SKM-1 treated with dmso at 0.1 percent for 144 hours (cell line): ENCODE measurements around the gene TRAF3IP1.
"Not testable (repeated sequence)": the region's sequence is repeated elsewhere in the genome, so short reads cannot be mapped to it uniquely, and the experiment has no call there.

Experiments
- DNase-seq: peaks from one replicate; lab custom pipeline; 2025; ENCODE audit not compliant: unreplicated experiment; lab: John Stamatoyannopoulos, UW

Gene TRAF3IP1

DNA sequence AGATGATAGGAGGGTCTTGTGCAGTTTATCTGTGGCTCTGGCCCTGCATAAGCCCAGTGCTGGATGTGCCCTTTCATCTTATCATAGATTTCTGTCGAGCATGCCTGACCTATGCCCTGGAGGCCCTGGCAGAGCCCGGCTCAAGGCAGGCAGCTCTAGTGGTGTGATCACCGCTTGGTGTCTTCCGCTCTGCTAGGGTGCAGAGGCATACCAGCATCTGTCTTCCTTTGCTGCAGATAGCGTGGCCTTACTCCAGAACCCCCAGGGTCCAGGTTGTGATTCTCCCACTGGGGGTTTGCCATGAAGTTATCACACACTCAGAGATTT lies 13.7 kb upstream of the TRAF3IP1 start:
- no peak for DNase-seq

GRCh38 chr2:238308177-238308576 lies 12.1 kb upstream of the TRAF3IP1 start:
- no peak for DNase-seq

GRCh38 chr2:238310721-238311120 lies 9.6 kb upstream of the TRAF3IP1 start:
- DNase-seq: not testable (repeated sequence)

DNA sequence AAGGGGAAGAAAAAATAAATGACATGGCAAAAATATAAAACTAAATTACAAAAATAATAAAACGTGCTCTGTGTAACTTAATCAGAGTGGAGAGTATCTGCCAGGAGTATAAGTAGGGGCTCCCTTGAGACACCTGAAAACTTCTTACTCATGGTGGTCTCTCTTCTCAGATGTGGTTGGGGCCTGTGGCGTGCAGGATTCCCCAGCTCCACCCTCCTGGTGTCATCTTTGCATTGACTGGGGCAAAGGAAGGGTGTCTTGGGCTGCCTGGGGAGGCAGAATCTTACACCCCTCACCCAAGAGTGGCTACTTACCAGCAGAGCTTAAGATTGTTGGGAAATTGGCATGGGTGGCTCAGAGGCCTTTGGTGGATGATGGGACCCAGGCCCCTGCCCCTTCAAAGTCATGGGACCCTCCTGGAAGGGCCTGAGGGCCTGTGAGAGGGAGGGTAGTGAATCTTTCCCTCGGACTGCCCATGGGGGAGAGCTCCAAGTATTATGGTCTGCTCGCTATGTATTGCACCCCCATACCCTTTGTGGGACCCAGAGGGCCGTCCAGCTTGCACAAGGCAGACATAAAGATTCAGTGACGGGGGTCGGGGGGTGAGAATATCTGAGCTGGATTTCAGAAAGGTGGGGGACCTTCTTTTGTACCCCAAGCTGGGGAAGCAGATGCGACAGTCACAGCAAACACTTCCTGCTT lies 6.9 kb upstream of the TRAF3IP1 start:
- no peak for DNase-seq

DNA sequence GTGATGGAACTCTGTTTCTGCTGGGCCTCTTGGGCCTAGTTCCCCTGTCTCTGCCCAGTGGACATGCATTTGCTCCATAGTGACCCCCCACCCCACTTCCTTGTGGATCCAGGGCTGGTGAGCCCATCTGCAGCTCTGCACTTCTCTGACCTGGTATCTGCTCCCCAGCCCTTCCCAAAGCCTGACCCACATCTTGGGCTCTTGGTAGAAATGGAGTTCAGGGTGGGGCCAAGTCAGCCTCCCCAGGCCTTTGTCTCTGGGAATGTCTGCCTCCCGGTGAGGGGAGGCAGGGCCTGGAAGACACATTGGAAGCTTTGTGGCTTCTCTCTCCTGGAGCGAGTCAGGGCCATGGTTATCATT lies 6.3 kb upstream of the TRAF3IP1 start:
- DNase-seq: no peak

- no peak for DNase-seq
Observed at GRCh38 chr2:238314576-238314975, 5.7 kb upstream of the TRAF3IP1 start.

- DNase-seq: no peak
Observed at GRCh38 chr2:238315031-238315595, 5.2 kb upstream of the TRAF3IP1 start.

- no peak for DNase-seq
Observed at GRCh38 chr2:238320648-238321281, 447 bp downstream of the TRAF3IP1 start.

DNA sequence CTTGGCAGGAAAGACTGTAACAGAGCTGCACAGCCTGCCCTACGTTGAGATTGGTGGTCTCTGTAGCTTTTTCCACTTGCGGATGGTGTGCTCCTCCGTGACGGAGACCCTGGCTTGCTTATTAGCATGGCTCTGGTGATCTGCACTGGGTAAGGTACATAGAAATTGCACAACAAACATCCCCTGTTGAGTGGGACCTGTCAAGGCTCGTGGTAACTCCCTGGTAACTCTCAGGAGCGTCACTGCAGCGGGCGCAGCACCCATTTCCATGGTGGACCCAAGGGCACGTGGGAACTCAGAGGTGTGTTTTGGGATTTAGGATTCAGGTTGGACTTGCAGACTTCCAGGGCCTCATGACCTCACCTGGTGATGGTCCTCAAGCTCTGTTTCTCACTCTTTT lies 1.1 kb downstream of the TRAF3IP1 start:
- DNase-seq: no peak

- DNase-seq: no peak
Observed at GRCh38 chr2:238322001-238322411, 1.7 kb downstream of the TRAF3IP1 start.

GRCh38 chr2:238324248-238324647 lies 3.9 kb downstream of the TRAF3IP1 start:
- DNase-seq: not testable (repeated sequence)

GRCh38 chr2:238325694-238326093 lies 5.4 kb downstream of the TRAF3IP1 start:
- DNase-seq: no peak

DNA sequence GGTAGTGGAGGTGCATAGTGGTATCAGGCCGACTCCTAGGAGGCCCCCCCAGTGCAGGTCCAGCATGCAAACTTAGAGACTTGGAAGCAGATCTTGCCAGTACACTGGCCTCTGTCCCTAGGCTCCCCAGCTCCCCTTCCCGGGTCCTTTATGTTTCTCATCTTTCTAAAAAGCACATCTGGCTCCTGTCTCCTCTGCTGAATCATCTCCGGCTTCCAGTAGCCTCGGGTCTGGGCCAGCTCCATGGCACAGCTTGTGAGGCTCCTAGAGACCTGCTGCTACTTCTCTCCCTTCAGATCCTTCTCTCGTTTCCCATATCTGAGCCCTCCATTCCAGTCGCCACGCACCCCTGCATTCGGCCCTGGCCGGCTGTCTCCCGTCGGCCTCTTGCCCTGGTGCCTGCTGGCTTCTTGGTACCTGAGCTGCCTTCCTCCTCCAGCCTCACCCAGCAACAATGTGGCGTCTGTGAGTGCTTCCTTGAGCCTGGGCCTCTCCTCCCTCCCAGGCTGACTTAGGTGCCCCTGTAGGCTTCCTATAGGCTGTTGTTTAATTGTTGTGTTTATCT lies 6.6 kb downstream of the TRAF3IP1 start:
- DNase-seq: no peak

DNA sequence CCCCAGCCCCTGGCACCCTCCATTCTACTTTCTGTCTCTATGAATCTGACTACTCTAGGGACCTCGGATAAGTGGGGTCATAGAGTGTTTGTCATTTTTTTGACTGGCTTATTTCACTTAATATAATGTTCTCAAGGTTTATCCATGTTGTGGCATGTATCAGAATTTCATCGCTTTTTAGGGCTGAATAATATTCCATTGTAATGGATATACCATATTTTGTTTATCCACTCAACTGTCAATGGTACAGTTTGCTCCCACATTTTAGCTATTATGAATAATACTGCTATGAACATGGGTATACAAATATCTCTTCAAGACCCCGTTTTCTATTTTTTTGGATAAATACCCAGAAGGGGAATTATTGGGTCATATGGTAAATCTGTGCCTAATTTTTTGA lies 7.4 kb downstream of the TRAF3IP1 start:
- no peak for DNase-seq

DNA sequence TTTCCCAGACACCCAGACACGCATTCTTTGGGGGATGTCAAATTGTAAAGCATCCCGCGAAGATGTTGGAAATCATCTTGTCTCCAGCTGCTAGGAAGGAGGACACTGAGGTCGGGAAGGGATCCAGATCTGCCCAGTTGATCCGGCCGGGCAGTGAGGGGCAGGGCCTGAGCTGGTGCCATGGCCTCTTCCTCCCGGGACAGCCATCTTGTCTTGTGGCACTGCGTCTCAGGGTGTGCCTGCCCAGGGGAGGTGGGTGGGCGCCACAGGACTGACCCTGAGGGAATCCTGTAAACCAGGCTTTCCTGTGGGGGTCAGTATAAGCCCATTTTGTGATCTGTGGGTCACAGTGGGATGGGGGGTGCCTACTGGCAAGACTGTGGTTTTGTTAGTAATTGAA lies 10.1 kb downstream of the TRAF3IP1 start:
- no peak for DNase-seq

GRCh38 chr2:238331916-238332315 lies 11.6 kb downstream of the TRAF3IP1 start:
- no peak for DNase-seq

- no peak for DNase-seq
Observed at GRCh38 chr2:238334885-238335284, 14.6 kb downstream of the TRAF3IP1 start.

DNA sequence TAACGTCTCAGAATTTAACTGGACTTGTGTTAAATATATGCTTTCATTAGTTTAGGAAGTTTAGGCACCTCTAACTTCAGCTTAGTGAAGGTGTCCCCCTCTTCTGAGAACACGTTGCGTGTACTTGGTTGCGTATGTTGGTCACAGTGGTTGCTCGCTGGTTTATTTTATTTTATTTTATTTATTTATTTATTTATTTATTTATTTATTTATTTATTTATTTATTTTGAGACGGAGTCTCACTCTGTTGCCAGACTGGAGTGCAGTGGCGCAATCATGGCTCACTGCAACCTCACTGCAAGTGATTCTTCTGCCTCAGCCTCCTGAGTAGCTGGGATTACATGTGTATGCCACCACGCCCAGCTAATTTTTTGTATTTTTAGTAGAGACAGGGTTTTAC lies 15.3 kb downstream of the TRAF3IP1 start:
- not testable (repeated sequence) for DNase-seq

GRCh38 chr2:238336151-238336550 lies 15.8 kb downstream of the TRAF3IP1 start:
- no peak for DNase-seq

- DNase-seq: no peak
Observed at GRCh38 chr2:238336793-238337444, 16.6 kb downstream of the TRAF3IP1 start.

GRCh38 chr2:238337846-238338245 lies 17.5 kb downstream of the TRAF3IP1 start:
- DNase-seq: no peak
